IMR-90 (cell line): ENCODE measurements around the gene DHRS7C. TPM values are rescaled to one million over a fixed set of nuclear protein-coding genes. Genes with fewer than 3 reads are reported as not detected.
A peak's percentile ranks its signal among the peaks of the same experiment; 100 is the strongest.

Experiments
- ATAC-seq: fragments of 200-7000 bp; cut with Tn5 transposase; 2 replicates; pipeline ENCODE4 v1.9.1; 2020; ENCODE audit warnings: low read depth, mild to moderate bottlenecking, moderate library complexity
- BruUV-seq: library from RNA; stranded (reverse); fragments of 400-500 nt; replicated peaks from 2 replicates; lab custom pipeline; 2021; lab: Mats Ljungman, UMichigan
- CTCF ChIA-PET: fragments of 300-600 bp; formaldehyde crosslinking; extraction: SDS; loops from one replicate; lab custom pipeline; 2021; ENCODE audit warnings: antibody characterized with exemption; lab: Yijun Ruan, JAX
- POLR2A ChIA-PET: fragments of 300-600 bp; sonication (Branson Sonifier 250); formaldehyde crosslinking; loops from one replicate; lab custom pipeline; 2022; ENCODE audit warnings: antibody characterized with exemption; ENCODE audit not compliant: unreplicated experiment; lab: Charles Lee
- DNase-seq: peaks from one replicate; pipeline ENCODE4 v3.0.0; 2013
- H2AFZ ChIP-seq: replicated peaks from 2 replicates; pipeline ENCODE3; 2013; ENCODE audit warnings: low read length, mild to moderate bottlenecking; ENCODE audit not compliant: poor library complexity
- H2AK5ac ChIP-seq: 2 replicates; pipeline ENCODE4 v1.6.1; 2013; ENCODE audit warnings: low read depth, low read length, inconsistent platforms
- H2AK9ac ChIP-seq: replicated peaks from 2 replicates; pipeline ENCODE3; 2013; ENCODE audit warnings: mild to moderate bottlenecking, low read depth, low read length, moderate library complexity; ENCODE audit not compliant: poor library complexity
- H2BK120ac ChIP-seq: 2 replicates; pipeline ENCODE4 v1.6.1; 2013; ENCODE audit warnings: low read depth, low read length, inconsistent platforms
- H2BK15ac ChIP-seq: 3 replicates; pipeline ENCODE4 v1.6.1; 2013; ENCODE audit warnings: low read depth, low read length, inconsistent platforms
- H2BK20ac ChIP-seq: 2 replicates; pipeline ENCODE4 v1.6.1; 2013; ENCODE audit warnings: low read depth, mild to moderate bottlenecking, inconsistent platforms, low read length, moderate library complexity
- H2BK5ac ChIP-seq: 2 replicates; pipeline ENCODE4 v1.6.1; 2013; ENCODE audit warnings: mild to moderate bottlenecking, low read depth, low read length, inconsistent platforms; ENCODE audit not compliant: poor library complexity, severe bottlenecking
- H3K14ac ChIP-seq: replicated peaks from 2 replicates; pipeline ENCODE4 v1.6.1; 2013; ENCODE audit warnings: low read depth, low read length, inconsistent platforms
- H3K18ac ChIP-seq: 2 replicates; pipeline ENCODE4 v1.6.1; 2013; ENCODE audit warnings: low read depth, low read length, control low read depth
- H3K23ac ChIP-seq: 2 replicates; pipeline ENCODE4 v1.6.1; 2013; ENCODE audit warnings: low read depth, low read length, inconsistent platforms
- H3K27ac ChIP-seq: 2 replicates; pipeline ENCODE4 v1.5.1; 2013; ENCODE audit warnings: mild to moderate bottlenecking, control low read depth, low read length; ENCODE audit not compliant: insufficient read depth
- H3K27me3 ChIP-seq: 2 replicates; pipeline ENCODE4 v1.6.1; 2013; ENCODE audit warnings: low read length; ENCODE audit not compliant: control insufficient read depth, insufficient read depth
- H3K36me3 ChIP-seq: 2 replicates; pipeline ENCODE4 v1.6.1; 2013; ENCODE audit warnings: low read length, mixed read lengths; ENCODE audit not compliant: control insufficient read depth, insufficient read depth
- H3K4ac ChIP-seq: 2 replicates; pipeline ENCODE4 v1.6.1; 2013; ENCODE audit warnings: low read depth, low read length, inconsistent platforms
- H3K4me1 ChIP-seq: 2 replicates; pipeline ENCODE4 v1.6.1; 2013; ENCODE audit warnings: low read length, mixed read lengths; ENCODE audit not compliant: control insufficient read depth, insufficient read depth
- H3K4me2 ChIP-seq: 2 replicates; pipeline ENCODE4 v1.6.1; 2013; ENCODE audit warnings: low read depth, mild to moderate bottlenecking, control low read depth, low read length, moderate library complexity
- H3K4me3 ChIP-seq: 2 replicates; pipeline ENCODE4 v1.5.1; 2013; ENCODE audit warnings: low read depth, mild to moderate bottlenecking, control low read depth, low read length, moderate library complexity; ENCODE audit not compliant: insufficient read depth
- H3K56ac ChIP-seq: 2 replicates; pipeline ENCODE4 v1.6.1; 2013; ENCODE audit warnings: low read length, inconsistent platforms; ENCODE audit not compliant: insufficient read depth; ENCODE audit errors: extremely low read depth
- H3K79me1 ChIP-seq, 2 experiments: 2 replicates each; pipeline ENCODE4 v1.6.1; 2013; ENCODE audit warnings: low read length in 2 of 2, inconsistent platforms in 1 of 2, low read depth in 1 of 2
- H3K9ac ChIP-seq: 2 replicates; pipeline ENCODE4 v1.6.1; 2013; ENCODE audit warnings: low read depth, low read length, control low read depth
- H3K9me1 ChIP-seq: 2 replicates; pipeline ENCODE4 v1.6.1; 2013; ENCODE audit warnings: low read length, inconsistent platforms; ENCODE audit not compliant: insufficient read depth
- H3K9me3 ChIP-seq: 2 replicates; pipeline ENCODE4 v1.6.1; 2013; ENCODE audit warnings: low read length; ENCODE audit not compliant: control insufficient read depth, insufficient read depth
- H4K20me1 ChIP-seq: 2 replicates; pipeline ENCODE4 v1.6.1; 2013; ENCODE audit warnings: low read length, inconsistent platforms; ENCODE audit not compliant: insufficient read depth
- H4K5ac ChIP-seq: 2 replicates; pipeline ENCODE4 v1.6.1; 2013; ENCODE audit warnings: mild to moderate bottlenecking, low read depth, low read length, control low read depth
- H4K8ac ChIP-seq, 2 experiments: 2 replicates each; pipeline ENCODE4 v1.6.1; 2013; ENCODE audit warnings: low read depth in 2 of 2, low read length in 2 of 2, control low read depth in 1 of 2, inconsistent platforms in 1 of 2
- H4K91ac ChIP-seq: 2 replicates; pipeline ENCODE4 v1.6.1; 2013; ENCODE audit warnings: low read depth, low read length, inconsistent platforms; ENCODE audit not compliant: insufficient read depth
- BHLHE40 ChIP-seq: fragments of 150-350 bp; IDR thresholded peaks from 2 replicates; pipeline ENCODE4 v1.6.1; 2016; ENCODE audit warnings: mild to moderate bottlenecking, low read depth, low read length
- CEBPB ChIP-seq: IDR thresholded peaks from 2 replicates; pipeline ENCODE4 v1.6.1; 2012; ENCODE audit warnings: low read depth, low read length, improper control_type of control experiment
- CHD1 ChIP-seq: IDR thresholded peaks from 2 replicates; pipeline ENCODE4 v1.6.1; 2012; ENCODE audit warnings: low read depth, low read length, improper control_type of control experiment
- FOS ChIP-seq: fragments of 150-350 bp; IDR thresholded peaks from 2 replicates; pipeline ENCODE4 v1.6.1; 2016; ENCODE audit warnings: low read depth, low read length
- MAFK ChIP-seq: IDR thresholded peaks from 2 replicates; pipeline ENCODE4 v1.6.1; 2012; ENCODE audit warnings: low read depth, low read length, improper control_type of control experiment
- MAZ ChIP-seq: IDR thresholded peaks from 2 replicates; pipeline ENCODE4 v1.6.1; 2012; ENCODE audit warnings: low read depth, mild to moderate bottlenecking, low read length, improper control_type of control experiment, moderate library complexity, borderline replicate concordance
- MXI1 ChIP-seq: IDR thresholded peaks from 2 replicates; pipeline ENCODE4 v1.6.1; 2012; ENCODE audit warnings: low read depth, mild to moderate bottlenecking, low read length, moderate library complexity, borderline replicate concordance
- NFE2L2 ChIP-seq: fragments of 150-350 bp; IDR thresholded peaks from 2 replicates; pipeline ENCODE4 v1.6.1; 2016; ENCODE audit warnings: low read depth, mild to moderate bottlenecking, low read length
- POLR2A ChIP-seq: IDR thresholded peaks from 2 replicates; pipeline ENCODE4 v1.6.1; 2012; ENCODE audit warnings: mild to moderate bottlenecking, low read depth, low read length
- RAD21 ChIP-seq: IDR thresholded peaks from 2 replicates; pipeline ENCODE4 v1.6.1; 2012; ENCODE audit warnings: low read length, improper control_type of control experiment
- RCOR1 ChIP-seq: IDR thresholded peaks from 2 replicates; pipeline ENCODE4 v1.6.1; 2012; ENCODE audit warnings: mild to moderate bottlenecking, low read length, improper control_type of control experiment; ENCODE audit not compliant: insufficient replicate concordance
- RFX5 ChIP-seq: IDR thresholded peaks from 2 replicates; pipeline ENCODE4 v1.8.0; 2012; ENCODE audit warnings: low read depth, mild to moderate bottlenecking, low read length, moderate library complexity
- SMC3 ChIP-seq: fragments of 150-350 bp; IDR thresholded peaks from 2 replicates; pipeline ENCODE4 v1.6.1; 2016; ENCODE audit warnings: low read depth, mild to moderate bottlenecking, antibody characterized with exemption, low read length, moderate library complexity
- WGBS, 2 experiments: methylation state at CpG; one replicate each; pipeline versions ENCODE4 v1.1.5 to v1.1.7; 2013; ENCODE audit warnings: missing lambda C conversion rate in 2 of 2; ENCODE audit not compliant: insufficient read length in 1 of 2; ENCODE audit errors: extremely low coverage in 2 of 2; 5-methylcytosine and 5-hydroxymethylcytosine counted together
- dilution Hi-C: fragments of 300-500 bp; cut with HindIII; formaldehyde crosslinking; loops from one replicate; pipeline ENCODE4 v1.14.3; 2018; ENCODE audit warnings: low sequenced_read_pairs; ENCODE audit not compliant: unreplicated experiment
- in situ Hi-C: fragments of 300-500 bp; cut with MboI; formaldehyde crosslinking; loops from 3 replicates; pipeline ENCODE4 v1.14.3; 2019; ENCODE audit warnings: low sequenced_read_pairs, inconsistent platforms, mixed read lengths
- intact Hi-C: fragments of 100-400 bp; cut with micrococcal nuclease; formaldehyde crosslinking; loops from 2 replicates; pipeline ENCODE4 v1.10.0; 2022
- polyA plus RNA-seq, 3 experiments: library from polyadenylated mRNA; depleted of rRNA; stranded (reverse); fragments of >200 nt; gene quantifications; 2 replicates each; pipeline ENCODE4 v1.2.3, GENCODE V29; 2012; ENCODE audit warnings: low replicate concordance in 1 of 3
- total RNA-seq: library from RNA; depleted of rRNA; stranded (reverse); fragments of >200 nt; gene quantifications from 2 replicates; pipeline ENCODE4 v1.2.3, GENCODE V29; 2012
- TF ChIP-seq, protein P1 (sequence below): fragments of 150-350 bp; IDR thresholded peaks from 2 replicates; pipeline ENCODE4 v1.6.1; 2017; ENCODE audit warnings: mild to moderate bottlenecking, antibody characterized with exemption, low read length, low read depth
- TF ChIP-seq, protein P2 (sequence below): fragments of 150-350 bp; IDR thresholded peaks from 2 replicates; pipeline ENCODE4 v1.6.1; 2016; ENCODE audit warnings: low read depth, mild to moderate bottlenecking, low read length, moderate library complexity, borderline replicate concordance
- TF ChIP-seq, protein P3 (sequence below): conservative IDR thresholded peaks from 2 replicates; pipeline ENCODE4 v1.5.1; 2012; ENCODE audit warnings: mild to moderate bottlenecking, low read depth, low read length, improper control_type of control experiment

The DHRS7C gene
- total and polyA plus RNA-seq, 2 of the 4 experiments (the other 2 are of a cell fraction): not detected

DNA sequence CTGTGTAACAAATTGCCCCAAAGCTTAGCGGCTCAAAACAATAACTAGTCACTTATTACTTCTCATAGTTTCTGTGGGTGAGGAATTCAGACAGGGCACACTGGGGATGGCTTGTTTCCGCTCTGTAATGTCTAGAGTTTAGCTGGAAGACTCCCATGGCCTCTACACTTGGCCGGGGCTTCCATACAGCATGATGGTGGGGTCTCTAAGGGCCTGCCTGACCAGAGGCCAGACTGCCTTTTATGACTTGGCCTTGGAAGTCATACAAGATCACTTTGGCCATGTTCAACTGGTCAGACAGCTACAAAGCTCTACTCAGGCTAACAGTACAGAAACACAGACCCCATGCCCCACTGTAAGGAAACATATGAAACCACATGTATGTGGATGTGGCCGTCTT lies 42.5 kb upstream of the DHRS7C start:
- H3K9me3 ChIP-seq: no peaks in the 10 kb centered on the region
- H3K14ac ChIP-seq: no peak overlapping the region
- no peak overlapping the region for H2BK120ac ChIP-seq
- H3K4me1 ChIP-seq: peaks cover 12% of the 10 kb centered on the region
- ATAC-seq: no peak
- H3K56ac ChIP-seq: no peak overlapping the region
- H2BK15ac ChIP-seq: no peak overlapping the region; the same call in 2 of the 3 replicates
- no peak for TF ChIP-seq CHD1
- TF ChIP-seq MXI1: no peak
- no peak for TF ChIP-seq MAFK
- TF ChIP-seq, protein P1, sequence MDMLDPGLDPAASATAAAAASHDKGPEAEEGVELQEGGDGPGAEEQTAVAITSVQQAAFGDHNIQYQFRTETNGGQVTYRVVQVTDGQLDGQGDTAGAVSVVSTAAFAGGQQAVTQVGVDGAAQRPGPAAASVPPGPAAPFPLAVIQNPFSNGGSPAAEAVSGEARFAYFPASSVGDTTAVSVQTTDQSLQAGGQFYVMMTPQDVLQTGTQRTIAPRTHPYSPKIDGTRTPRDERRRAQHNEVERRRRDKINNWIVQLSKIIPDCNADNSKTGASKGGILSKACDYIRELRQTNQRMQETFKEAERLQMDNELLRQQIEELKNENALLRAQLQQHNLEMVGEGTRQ: no peak
- TF ChIP-seq RCOR1: no peak
- TF ChIP-seq SMC3: no peak
- no peak for TF ChIP-seq MAZ
- TF ChIP-seq RAD21: no peak
- no peak for TF ChIP-seq POLR2A
- no peak for TF ChIP-seq BHLHE40
- no peak for TF ChIP-seq CEBPB
- no peak for TF ChIP-seq NFE2L2
- no peak for TF ChIP-seq FOS
- TF ChIP-seq, protein P2, sequence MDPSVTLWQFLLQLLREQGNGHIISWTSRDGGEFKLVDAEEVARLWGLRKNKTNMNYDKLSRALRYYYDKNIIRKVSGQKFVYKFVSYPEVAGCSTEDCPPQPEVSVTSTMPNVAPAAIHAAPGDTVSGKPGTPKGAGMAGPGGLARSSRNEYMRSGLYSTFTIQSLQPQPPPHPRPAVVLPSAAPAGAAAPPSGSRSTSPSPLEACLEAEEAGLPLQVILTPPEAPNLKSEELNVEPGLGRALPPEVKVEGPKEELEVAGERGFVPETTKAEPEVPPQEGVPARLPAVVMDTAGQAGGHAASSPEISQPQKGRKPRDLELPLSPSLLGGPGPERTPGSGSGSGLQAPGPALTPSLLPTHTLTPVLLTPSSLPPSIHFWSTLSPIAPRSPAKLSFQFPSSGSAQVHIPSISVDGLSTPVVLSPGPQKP: no peak
- TF ChIP-seq, protein P3, sequence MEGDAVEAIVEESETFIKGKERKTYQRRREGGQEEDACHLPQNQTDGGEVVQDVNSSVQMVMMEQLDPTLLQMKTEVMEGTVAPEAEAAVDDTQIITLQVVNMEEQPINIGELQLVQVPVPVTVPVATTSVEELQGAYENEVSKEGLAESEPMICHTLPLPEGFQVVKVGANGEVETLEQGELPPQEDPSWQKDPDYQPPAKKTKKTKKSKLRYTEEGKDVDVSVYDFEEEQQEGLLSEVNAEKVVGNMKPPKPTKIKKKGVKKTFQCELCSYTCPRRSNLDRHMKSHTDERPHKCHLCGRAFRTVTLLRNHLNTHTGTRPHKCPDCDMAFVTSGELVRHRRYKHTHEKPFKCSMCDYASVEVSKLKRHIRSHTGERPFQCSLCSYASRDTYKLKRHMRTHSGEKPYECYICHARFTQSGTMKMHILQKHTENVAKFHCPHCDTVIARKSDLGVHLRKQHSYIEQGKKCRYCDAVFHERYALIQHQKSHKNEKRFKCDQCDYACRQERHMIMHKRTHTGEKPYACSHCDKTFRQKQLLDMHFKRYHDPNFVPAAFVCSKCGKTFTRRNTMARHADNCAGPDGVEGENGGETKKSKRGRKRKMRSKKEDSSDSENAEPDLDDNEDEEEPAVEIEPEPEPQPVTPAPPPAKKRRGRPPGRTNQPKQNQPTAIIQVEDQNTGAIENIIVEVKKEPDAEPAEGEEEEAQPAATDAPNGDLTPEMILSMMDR: no peak
- TF ChIP-seq RFX5: no peak
- H3K23ac ChIP-seq: no peak overlapping the region
- intact Hi-C loops: no loop called here
- no peak overlapping the region for H2AK5ac ChIP-seq
- no peak overlapping the region for H3K9ac ChIP-seq
- H3K4ac ChIP-seq: no peak overlapping the region
- H4K91ac ChIP-seq: no peak overlapping the region
- in situ Hi-C loops: no loop called here
- no peak overlapping the region for H4K5ac ChIP-seq
- no peaks in the 10 kb centered on the region for H3K9me1 ChIP-seq
- no peak overlapping the region for H2BK20ac ChIP-seq
- no peak overlapping the region for H3K4me3 ChIP-seq
- POLR2A ChIA-PET: no interaction called here
- dilution Hi-C loops: no loop called here
- no peaks in the 10 kb centered on the region for H3K36me3 ChIP-seq
- no peaks in the 10 kb centered on the region for H3K79me1 ChIP-seq
- H3K27me3 ChIP-seq: no peaks in the 10 kb centered on the region
- WGBS, 2 experiments: 73% methylated on average over 2 of the region's 4 CpGs; no CpG with 5 or more reads in 1 of the 2 experiments
- no peak for DNase-seq
- no peak overlapping the region for H2AK9ac ChIP-seq
- H4K8ac ChIP-seq: no peak overlapping the region
- CTCF ChIA-PET: no interaction called here
- no peaks in the 10 kb centered on the region for H4K20me1 ChIP-seq
- no TSS peak for BruUV-seq
- H3K4me2 ChIP-seq: no peak overlapping the region
- H3K18ac ChIP-seq: 0 out of 2 replicates have a peak overlapping the region, but pooled peaks have one; percentile 23
- no peak overlapping the region for H3K27ac ChIP-seq
- no peak overlapping the region for H2AFZ ChIP-seq
- H2BK5ac ChIP-seq: no peak overlapping the region
